ENCODE measurements around the gene EGF. TPM values are rescaled to one million over a fixed set of nuclear protein-coding genes. Genes with fewer than 3 reads are reported as not detected.
"Not testable (repeated sequence)": the region's sequence is repeated elsewhere in the genome, so short reads cannot be mapped to it uniquely, and the experiment has no call there.

The EGF gene
- not detected for total RNA-seq

GRCh38 chr4:109912706-109913595 is at the start of gene EGF:
Gene EGF, plus strand, starts transcription at chr4:109912883. Its CDS starts 453 bp downstream, at chr4:109913336.
- CTCF ChIA-PET, result interaction anchor here (1.0 kb wide), 1 partner anchor 65 kb away, joined by 3 read pairs; no protein-coding TSS in a partner anchor
- DNase-seq, result no peak
- Mint-ChIP-seq H3K9me3 (no peaks in the 10 kb centered on the region), H3K27ac (no peak within 1 kb of the TSS), H3K36me3 (no peaks in the 10 kb centered on the region), H3K4me1 (ENCODE audit: low read depth) (no peaks in the 10 kb centered on the region), H3K4me3 (no peak within 1 kb of the TSS), H3K27me3 (peaks cover 15% of the 10 kb centered on the region)
- intact Hi-C loops (cut with micrococcal nuclease), result no loop called here
- POLR2A ChIA-PET, result no interaction called here

- Mint-ChIP-seq H3K4me3 (no peak overlapping the region), H3K27ac (no peak overlapping the region), H3K9me3 (peaks cover 19% of the 10 kb centered on the region), H3K27me3 (no peaks in the 10 kb centered on the region), H3K4me1 (ENCODE audit: low read depth) (no peaks in the 10 kb centered on the region), H3K36me3 (peaks cover 14% of the 10 kb centered on the region)
- intact Hi-C loops (cut with micrococcal nuclease), result no loop called here
- DNase-seq, result no peak
- CTCF ChIA-PET, result no interaction called here
- POLR2A ChIA-PET, result no interaction called here
Measured at GRCh38 chr4:109864134-109864533, 48.5 kb upstream of the EGF start.

GRCh38 chr4:109870061-109870460 is 42.6 kb upstream of the EGF start:
- H3K27me3 Mint-ChIP-seq, result no peaks in the 10 kb centered on the region
- ChIA-PET POLR2A (no interaction called here), CTCF (no interaction called here)
- no peaks in the 10 kb centered on the region for H3K4me1 Mint-ChIP-seq (ENCODE audit: low read depth)
- H3K4me3 Mint-ChIP-seq, result no peak overlapping the region
- H3K9me3 Mint-ChIP-seq, result no peaks in the 10 kb centered on the region
- H3K36me3 Mint-ChIP-seq, result peaks cover 12% of the 10 kb centered on the region
- no peak for DNase-seq
- H3K27ac Mint-ChIP-seq, result no peak overlapping the region
- intact Hi-C loops (cut with micrococcal nuclease), result no loop called here

DNA sequence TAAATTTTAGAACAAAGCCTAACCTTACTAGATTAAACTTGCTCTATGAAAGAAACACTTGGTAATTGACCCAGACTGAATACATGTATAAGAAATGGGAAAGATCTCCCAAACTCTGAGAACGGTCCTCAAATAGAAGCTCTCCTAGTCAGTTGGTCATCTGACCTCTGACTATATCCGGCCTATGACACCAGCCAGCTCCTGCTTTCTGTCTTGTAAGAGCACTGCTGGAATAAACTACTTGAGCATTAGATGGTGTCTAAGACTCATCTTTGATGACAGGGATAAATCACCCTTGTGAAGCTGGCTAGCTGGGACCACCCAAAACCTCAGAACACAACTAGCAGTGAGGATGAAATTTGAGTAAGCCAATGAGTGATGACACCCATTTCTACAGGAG is 40.6 kb upstream of the EGF start:
- DNase-seq, result no peak
- POLR2A ChIA-PET, result no interaction called here
- Mint-ChIP-seq H3K4me3 (no peak overlapping the region), H3K36me3 (peaks cover 12% of the 10 kb centered on the region), H3K4me1 (ENCODE audit: low read depth) (no peaks in the 10 kb centered on the region), H3K27ac (no peak overlapping the region), H3K9me3 (no peaks in the 10 kb centered on the region), H3K27me3 (no peaks in the 10 kb centered on the region)
- intact Hi-C loops (cut with micrococcal nuclease), result no loop called here
- CTCF ChIA-PET, result no interaction called here

GRCh38 chr4:109872950-109873656 is 39.6 kb upstream of the EGF start:
- intact Hi-C loops (cut with micrococcal nuclease), result no loop called here
- no peak for DNase-seq
- POLR2A ChIA-PET, result no interaction called here
- Mint-ChIP-seq H3K27me3 (no peaks in the 10 kb centered on the region), H3K9me3 (no peaks in the 10 kb centered on the region), H3K27ac (no peak overlapping the region), H3K36me3 (peaks cover 9% of the 10 kb centered on the region), H3K4me3 (no peak overlapping the region), H3K4me1 (ENCODE audit: low read depth) (no peaks in the 10 kb centered on the region)
- CTCF ChIA-PET, result no interaction called here

DNA sequence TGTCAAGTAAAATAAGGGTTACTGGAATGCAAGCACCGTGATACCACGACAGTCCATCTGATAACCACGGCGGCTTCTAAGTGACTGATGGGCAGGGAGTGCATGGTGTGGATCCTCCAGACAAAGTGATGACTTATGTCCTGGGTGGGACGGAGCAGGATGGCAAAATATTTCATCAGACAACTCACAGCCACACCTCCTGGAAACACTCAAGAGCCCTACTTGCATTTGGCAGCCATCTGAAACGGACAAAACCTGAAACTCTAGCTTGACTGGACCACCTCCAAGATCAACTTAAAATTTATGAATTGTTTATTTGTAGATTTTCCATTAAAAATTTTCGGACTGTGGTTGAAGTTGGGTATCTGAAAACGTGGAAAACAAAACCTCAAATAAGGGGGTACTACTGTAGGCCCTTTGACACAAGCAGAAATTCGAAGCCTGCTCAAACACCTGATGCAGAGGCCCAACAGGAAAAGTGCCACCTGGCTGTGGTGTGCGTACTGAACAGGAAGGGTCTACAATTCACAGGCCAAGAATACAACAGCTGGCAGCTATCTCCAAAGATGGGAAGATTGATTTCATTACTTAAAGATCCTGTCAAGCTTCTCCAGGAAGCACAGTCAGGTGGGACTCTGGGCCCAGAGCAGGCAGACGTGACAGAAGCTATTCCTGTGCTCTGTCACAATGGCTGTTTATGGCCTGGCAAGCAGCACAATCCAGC is 38.7 kb upstream of the EGF start:
- ChIA-PET CTCF (no interaction called here), POLR2A (no interaction called here)
- Mint-ChIP-seq H3K36me3 (peaks cover 9% of the 10 kb centered on the region), H3K4me1 (ENCODE audit: low read depth) (no peaks in the 10 kb centered on the region), H3K27ac (no peak overlapping the region), H3K27me3 (no peaks in the 10 kb centered on the region), H3K9me3 (no peaks in the 10 kb centered on the region), H3K4me3 (no peak overlapping the region)
- intact Hi-C loops (cut with micrococcal nuclease), result no loop called here
- DNase-seq, result no peak

- H3K27me3 Mint-ChIP-seq, result peaks cover 2% of the 10 kb centered on the region
- intact Hi-C loops (cut with micrococcal nuclease), result no loop called here
- H3K9me3 Mint-ChIP-seq, result no peaks in the 10 kb centered on the region
- H3K27ac Mint-ChIP-seq, result no peak overlapping the region
- H3K4me1 Mint-ChIP-seq (ENCODE audit: low read depth), result no peaks in the 10 kb centered on the region
- peaks cover 1% of the 10 kb centered on the region for H3K36me3 Mint-ChIP-seq
- POLR2A ChIA-PET, result no interaction called here
- H3K4me3 Mint-ChIP-seq, result no peak overlapping the region
- DNase-seq, result no peak
- CTCF ChIA-PET, result no interaction called here
Measured at GRCh38 chr4:109875106-109875505, 37.6 kb upstream of the EGF start.

DNA sequence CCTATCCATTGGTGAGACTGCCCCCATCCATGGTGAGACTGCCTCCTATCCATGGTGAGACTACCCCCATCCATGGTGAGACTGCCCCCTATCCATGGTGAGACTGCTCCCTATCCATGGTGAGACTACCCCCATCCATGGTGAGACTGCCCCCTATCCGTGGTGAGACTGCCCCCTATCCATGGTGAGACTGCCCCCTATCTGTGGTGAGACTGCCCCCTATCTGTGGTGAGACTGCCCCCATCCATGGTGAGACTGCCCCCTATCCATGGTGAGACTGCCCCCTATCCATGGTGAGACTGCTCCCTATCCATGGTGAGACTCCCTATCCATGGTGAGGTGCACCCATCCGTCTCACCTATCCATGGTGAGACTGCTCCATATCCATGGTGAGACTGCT is 37.1 kb upstream of the EGF start:
- CTCF ChIA-PET; H3K4me1 Mint-ChIP-seq (ENCODE audit: low read depth); H3K9me3 Mint-ChIP-seq; DNase-seq; H3K27me3 Mint-ChIP-seq; POLR2A ChIA-PET; H3K36me3 Mint-ChIP-seq; intact Hi-C loops (cut with micrococcal nuclease); H3K27ac Mint-ChIP-seq; H3K4me3 Mint-ChIP-seq: not testable (repeated sequence)

- H3K4me1 Mint-ChIP-seq (ENCODE audit: low read depth), result no peaks in the 10 kb centered on the region
- no peak overlapping the region for H3K27ac Mint-ChIP-seq
- H3K4me3 Mint-ChIP-seq, result no peak overlapping the region
- H3K27me3 Mint-ChIP-seq, result peaks cover 4% of the 10 kb centered on the region
- ChIA-PET CTCF (no interaction called here), POLR2A (no interaction called here)
- no peak for DNase-seq
- H3K36me3 Mint-ChIP-seq, result no peaks in the 10 kb centered on the region
- intact Hi-C loops (cut with micrococcal nuclease), result no loop called here
- no peaks in the 10 kb centered on the region for H3K9me3 Mint-ChIP-seq
Measured at GRCh38 chr4:109876634-109877265, 35.9 kb upstream of the EGF start.

GRCh38 chr4:109877400-109877799 is 35.3 kb upstream of the EGF start:
- peaks cover 4% of the 10 kb centered on the region for H3K27me3 Mint-ChIP-seq
- intact Hi-C loops (cut with micrococcal nuclease), result no loop called here
- POLR2A ChIA-PET, result interaction anchor here (0.5 kb wide), 1 partner anchor 1682 kb away, joined by 3 read pairs; no protein-coding TSS in a partner anchor
- no peaks in the 10 kb centered on the region for H3K4me1 Mint-ChIP-seq (ENCODE audit: low read depth)
- H3K4me3 Mint-ChIP-seq, result no peak overlapping the region
- no peaks in the 10 kb centered on the region for H3K9me3 Mint-ChIP-seq
- H3K27ac Mint-ChIP-seq, result no peak overlapping the region
- H3K36me3 Mint-ChIP-seq, result no peaks in the 10 kb centered on the region
- CTCF ChIA-PET, result no interaction called here
- DNase-seq, result no peak

DNA sequence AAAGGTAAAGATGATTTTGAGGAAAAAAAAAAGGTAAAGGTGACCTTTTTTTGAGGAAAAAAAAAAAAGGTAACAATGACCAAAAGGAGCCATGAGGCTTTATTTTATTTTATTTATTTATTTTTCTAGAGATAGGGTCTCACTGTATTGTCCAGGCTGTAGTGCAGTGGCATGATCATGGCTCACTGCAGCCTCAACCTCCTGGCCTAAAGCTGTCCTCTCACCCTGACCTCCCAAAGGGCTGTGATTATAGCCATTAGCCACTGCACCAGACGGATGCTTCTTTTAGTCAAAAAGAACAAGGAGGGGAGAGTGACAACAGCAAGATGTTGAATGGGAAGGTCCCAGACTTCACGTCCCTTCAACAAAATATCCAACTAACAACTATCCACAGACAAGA is 34.3 kb upstream of the EGF start:
- CTCF ChIA-PET, result no interaction called here
- intact Hi-C loops (cut with micrococcal nuclease), result no loop called here
- no peaks in the 10 kb centered on the region for H3K36me3 Mint-ChIP-seq
- no peak for DNase-seq
- H3K4me1 Mint-ChIP-seq (ENCODE audit: low read depth), result no peaks in the 10 kb centered on the region
- no peak overlapping the region for H3K27ac Mint-ChIP-seq
- peaks cover 4% of the 10 kb centered on the region for H3K27me3 Mint-ChIP-seq
- POLR2A ChIA-PET, result no interaction called here
- H3K4me3 Mint-ChIP-seq, result no peak overlapping the region
- H3K9me3 Mint-ChIP-seq, result no peaks in the 10 kb centered on the region

DNA sequence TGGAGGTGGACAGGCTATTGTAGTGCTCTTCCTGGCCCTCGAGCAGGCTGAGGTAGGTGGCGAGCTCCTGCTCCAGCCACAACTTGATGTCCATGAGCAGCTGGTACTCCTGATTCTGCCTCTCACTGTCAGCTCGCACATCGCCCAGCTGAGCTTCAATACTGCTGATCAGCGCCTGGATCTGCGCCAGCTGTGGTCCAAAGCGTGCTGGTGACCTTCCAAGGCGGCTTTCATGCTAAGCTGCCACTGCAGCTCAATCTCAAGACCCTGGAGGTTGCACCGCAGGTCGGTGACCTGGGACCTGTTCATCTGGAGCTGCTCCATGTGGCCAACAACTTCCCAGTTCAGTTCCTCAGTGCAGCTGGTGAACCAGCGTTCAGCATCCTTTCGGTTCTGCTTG is 33.6 kb upstream of the EGF start:
- Mint-ChIP-seq H3K36me3 (no peaks in the 10 kb centered on the region), H3K27ac (no peak overlapping the region), H3K27me3 (peaks cover 4% of the 10 kb centered on the region), H3K4me3 (no peak overlapping the region), H3K4me1 (ENCODE audit: low read depth) (no peaks in the 10 kb centered on the region), H3K9me3 (no peaks in the 10 kb centered on the region)
- ChIA-PET CTCF (no interaction called here), POLR2A (no interaction called here)
- no peak for DNase-seq
- intact Hi-C loops (cut with micrococcal nuclease), result no loop called here
